Sigmoid colon (tissue), 4 donors: ENCODE measurements around the gene MAS1.

ENCODE experiments used
- CTCF ChIP-seq, 4 experiments: fragments of 450-650 bp in 3 of 4; fragments of 200-600 bp in 1 of 4; IDR thresholded peaks; one replicate each; pipeline ENCODE4 v1.5.1; 2016 to 2019; ENCODE audit warnings: antibody characterized with exemption in 4 of 4, mild to moderate bottlenecking in 3 of 4, moderate library complexity in 2 of 4
- EP300 ChIP-seq, 4 donors: sonication (generic); formaldehyde crosslinking; IDR thresholded peaks; one replicate each; pipeline ENCODE4 v1.6.1; 2017; ENCODE audit warnings: antibody characterized with exemption in 4 of 4
- POLR2A ChIP-seq, 2 donors: fragments of 450-650 bp; IDR thresholded peaks; one replicate each; pipeline ENCODE4 v1.6.1; 2016; ENCODE audit warnings: antibody characterized with exemption in 2 of 2, mild to moderate bottlenecking in 2 of 2, moderate library complexity in 2 of 2
- POLR2AphosphoS5 ChIP-seq, 4 donors: sonication (generic); formaldehyde crosslinking; IDR thresholded peaks; one replicate each; pipeline ENCODE4 v1.6.1; 2017; ENCODE audit warnings: antibody characterized with exemption in 4 of 4

GRCh38 chr6:159906400-159906799 lies 15.6 kb downstream of the MAS1 start:
- no peak for TF ChIP-seq EP300 (IDR thresholded peaks at IDR 0.05)
- TF ChIP-seq POLR2A (IDR thresholded peaks at IDR 0.05): no peak
- no peak for TF ChIP-seq CTCF (IDR thresholded peaks at IDR 0.05)
- TF ChIP-seq POLR2AphosphoS5 (IDR thresholded peaks at IDR 0.05): no peak
